Endothelial cell of umbilical vein (primary cell): Measurements from ENCODE around the gene CA5A. TPM values are rescaled to one million over a fixed set of nuclear protein-coding genes. Genes with fewer than 3 reads are reported as not detected.

ENCODE experiments used
- BruUV-seq: library from RNA; stranded (reverse); fragments of 400-500 nt; replicated peaks from 2 replicates; lab custom pipeline; 2021; lab: Mats Ljungman, UMichigan
- CTCF ChIA-PET: fragments of 300-600, 350-600 bp; sonication (Branson Sonifier 250); formaldehyde crosslinking; loops from one replicate; lab custom pipeline; 2021; ENCODE audit warnings: antibody characterized with exemption, inconsistent platforms; lab: Charles Lee
- POLR2A ChIA-PET: fragments of 300-600, 350-600 bp; sonication (Branson Sonifier 250); formaldehyde crosslinking; loops from one replicate; lab custom pipeline; 2021; ENCODE audit warnings: antibody characterized with exemption, inconsistent platforms; lab: Charles Lee
- DNase-seq: peaks from one replicate; pipeline ENCODE4 v3.0.0-alpha.2; 2011; ENCODE audit warnings: low read depth, low spot score
- FAIRE-seq: peaks from 2 replicates; lab custom pipeline; 2011; peaks lifted over from hg19 to GRCh38; lab: Jason Lieb, UNC
- H2AFZ ChIP-seq: 2 replicates; pipeline ENCODE4 v1.6.0; 2012; ENCODE audit warnings: low read depth, low read length, control low read depth, inconsistent platforms
- H3K27ac ChIP-seq: 2 replicates; pipeline ENCODE4 v1.5.1; 2011; ENCODE audit warnings: low read depth, mild to moderate bottlenecking, control low read depth, low read length, moderate library complexity; ENCODE audit not compliant: insufficient read depth
- H3K27me3 ChIP-seq, 2 experiments: 2 replicates each; pipeline versions ENCODE4 v1.6.0 to v1.6.1; 2011; ENCODE audit warnings: low read length in 2 of 2, mixed read lengths in 1 of 2; ENCODE audit not compliant: control insufficient read depth in 2 of 2, insufficient read depth in 2 of 2
- H3K36me3 ChIP-seq, 2 experiments: 2 replicates in 1 of 2; 3 replicates in 1 of 2; pipeline ENCODE4 v1.5.1; 2011; ENCODE audit warnings: low read length in 2 of 2, mild to moderate bottlenecking in 1 of 2, moderate library complexity in 1 of 2; ENCODE audit not compliant: control insufficient read depth in 2 of 2, insufficient read depth in 2 of 2; ENCODE audit errors: extremely low read depth in 1 of 2
- H3K4me1 ChIP-seq: 3 replicates; pipeline ENCODE4 v1.5.1; 2011; ENCODE audit warnings: mild to moderate bottlenecking, low read length; ENCODE audit not compliant: control insufficient read depth, insufficient read depth; ENCODE audit errors: extremely low read depth
- H3K4me2 ChIP-seq: 2 replicates; pipeline ENCODE4 v1.6.1; 2011; ENCODE audit warnings: low read length, control low read depth, mixed read lengths; ENCODE audit not compliant: insufficient read depth
- H3K4me3 ChIP-seq, 3 experiments: fragments of 200-600 bp in 1 of 3; sonication (generic), shearing (Covaris generic) in 1 of 3; replicated peaks in 1 of 3; 2 replicates each; pipeline ENCODE4 v1.5.1; 2011 to 2016; ENCODE audit warnings: control low read depth in 3 of 3, low read length in 3 of 3, mild to moderate bottlenecking in 2 of 3, inconsistent platforms in 1 of 3, low read depth in 1 of 3, moderate library complexity in 1 of 3; ENCODE audit not compliant: insufficient read depth in 1 of 3
- H3K79me2 ChIP-seq: 2 replicates; pipeline ENCODE4 v1.6.0; 2012; ENCODE audit warnings: low read length, inconsistent platforms; ENCODE audit not compliant: control insufficient read depth, insufficient read depth
- H3K9ac ChIP-seq: replicated peaks from 2 replicates; pipeline ENCODE3; 2011; ENCODE audit warnings: low read length, control low read depth; ENCODE audit not compliant: insufficient read depth; ENCODE audit errors: extremely low read depth
- H3K9me1 ChIP-seq: replicated peaks from 3 replicates; pipeline ENCODE4 v1.6.0; 2011; ENCODE audit warnings: mild to moderate bottlenecking, low read length; ENCODE audit not compliant: control insufficient read depth, insufficient read depth; ENCODE audit errors: extremely low read depth
- H3K9me3 ChIP-seq: replicated peaks from 2 replicates; pipeline ENCODE4 v1.5.1; 2012; ENCODE audit warnings: low read length, inconsistent platforms; ENCODE audit not compliant: control insufficient read depth, insufficient read depth
- H4K20me1 ChIP-seq: replicated peaks from 2 replicates; pipeline ENCODE3; 2011; ENCODE audit warnings: mild to moderate bottlenecking, low read length; ENCODE audit not compliant: control insufficient read depth, insufficient read depth; ENCODE audit errors: extremely low read depth
- CTCF ChIP-seq, 2 donors: IDR thresholded peaks; 1 replicate in 1 of 2; 2 replicates in 1 of 2; pipeline ENCODE4 v1.5.1; 2011; ENCODE audit warnings: low read length in 2 of 2, mild to moderate bottlenecking in 2 of 2, moderate library complexity in 2 of 2, control low read depth in 1 of 2, inconsistent platforms in 1 of 2, low read depth in 1 of 2; ENCODE audit not compliant: insufficient read depth in 1 of 2; ENCODE audit errors: extremely low read depth in 1 of 2
- EZH2 ChIP-seq: IDR thresholded peaks from 2 replicates; pipeline ENCODE4 v1.6.1; 2012; ENCODE audit warnings: borderline replicate concordance, low read depth, mild to moderate bottlenecking, moderate library complexity, low read length, inconsistent platforms; ENCODE audit not compliant: severe bottlenecking
- FOS ChIP-seq: IDR thresholded peaks from 2 replicates; pipeline ENCODE4 v1.6.1; 2011; ENCODE audit warnings: mild to moderate bottlenecking, low read length, moderate library complexity, borderline replicate concordance; ENCODE audit not compliant: insufficient read depth
- GATA2 ChIP-seq: IDR thresholded peaks from 2 replicates; pipeline ENCODE4 v1.7.0; 2011; ENCODE audit warnings: low read depth, mild to moderate bottlenecking, moderate library complexity, mixed read lengths, low read length; ENCODE audit not compliant: insufficient read length, insufficient read depth
- JUN ChIP-seq: IDR thresholded peaks from 2 replicates; pipeline ENCODE4 v1.6.1; 2011; ENCODE audit warnings: borderline replicate concordance, low read depth; ENCODE audit not compliant: insufficient read length, insufficient read depth
- MAX ChIP-seq: IDR thresholded peaks from 2 replicates; pipeline ENCODE4 v1.6.1; 2011; ENCODE audit not compliant: insufficient read depth, insufficient read length
- MYC ChIP-seq: IDR thresholded peaks from one replicate; pipeline ENCODE4 v1.6.1; 2011; ENCODE audit warnings: mild to moderate bottlenecking, low read depth, low read length
- POLR2A ChIP-seq: IDR thresholded peaks from 2 replicates; pipeline ENCODE4 v1.6.1; 2012; ENCODE audit warnings: low read depth, mild to moderate bottlenecking, control low read depth, low read length
- POLR2AphosphoS5 ChIP-seq: IDR thresholded peaks from 2 replicates; pipeline ENCODE4 v1.6.1; 2012; ENCODE audit warnings: low read depth, mild to moderate bottlenecking, control low read depth, low read length, moderate library complexity; ENCODE audit not compliant: insufficient read depth
- dilution Hi-C: fragments of 300-500 bp; cut with MboI; formaldehyde crosslinking; loops from one replicate; pipeline ENCODE4 v1.15.0; 2019; ENCODE audit warnings: low sequenced_read_pairs; ENCODE audit not compliant: extremely low pct_ligation_motif_present
- intact Hi-C: fragments of 100-400 bp; cut with micrococcal nuclease; formaldehyde crosslinking; loops from one replicate; pipeline ENCODE4 v1.10.0; 2022
- polyA plus RNA-seq, 4 experiments: library from polyadenylated mRNA; depleted of rRNA in 3 of 4; stranded (reverse) in 3 of 4; unstranded in 1 of 4; fragments of >200 nt; gene quantifications; 2 replicates each; pipeline versions ENCODE4 v1.2.1 to v1.2.3, GENCODE V29; 2011 to 2012; ENCODE audit warnings: missing spikeins in 1 of 4
- total RNA-seq: library from RNA; stranded (reverse); gene quantifications from 2 replicates; pipeline ENCODE4 v1.2.3, GENCODE V29; 2021

The CA5A gene
- total and polyA plus RNA-seq, 2 donors (not counting 3 experiments of a cell fraction or from before 2014, with no cell fraction given) = not detected

DNA sequence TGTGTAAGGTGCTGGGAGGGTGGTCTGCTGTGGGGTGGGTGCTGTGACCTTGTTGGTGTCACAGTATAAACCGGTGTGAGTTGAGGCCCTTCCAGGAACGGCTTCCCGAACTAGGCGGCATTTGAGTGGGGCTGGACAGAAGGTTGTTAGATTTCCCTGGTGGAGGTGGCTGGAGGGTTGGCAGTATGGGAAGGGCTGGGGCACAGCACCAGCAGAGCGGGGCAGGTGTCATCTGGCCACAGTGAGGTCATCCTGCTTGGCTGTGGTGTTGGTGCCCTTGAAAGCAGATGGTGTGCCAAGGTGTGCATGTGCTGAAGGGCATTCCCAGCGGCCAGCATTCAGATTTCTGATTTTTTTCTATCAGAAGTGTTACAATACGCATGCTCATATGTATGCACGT lies 43.0 kb upstream of the CA5A start:
- Histone ChIP-seq H3K9me1 (no peaks in the 10 kb centered on the region), H3K4me3 (no peak overlapping the region), H3K27ac (no peak overlapping the region), H3K79me2 (peaks cover 4% of the 10 kb centered on the region), H3K4me2 (no peak overlapping the region), H3K27me3 (no peaks in the 10 kb centered on the region), H4K20me1 (no peaks in the 10 kb centered on the region), H2AFZ (no peak overlapping the region), H3K9ac (no peak overlapping the region), H3K4me1 (no peaks in the 10 kb centered on the region), H3K9me3 (no peaks in the 10 kb centered on the region), H3K36me3 (no peaks in the 10 kb centered on the region)
- CTCF ChIA-PET = no interaction called here
- TF ChIP-seq MAX = no peak
- intact Hi-C loops = no loop called here
- no peak for DNase-seq
- dilution Hi-C loops = no loop called here
- POLR2A ChIA-PET = no interaction called here
- no peak for FAIRE-seq
- no TSS peak for BruUV-seq

- Histone ChIP-seq H3K4me3 (no peak overlapping the region), H3K4me1 (no peaks in the 10 kb centered on the region), H3K9me3 (no peaks in the 10 kb centered on the region), H3K36me3 (no peaks in the 10 kb centered on the region), H3K27ac (no peak overlapping the region), H3K79me2 (peaks cover 6% of the 10 kb centered on the region), H2AFZ (no peak overlapping the region), H3K9me1 (no peaks in the 10 kb centered on the region), H3K27me3 (no peaks in the 10 kb centered on the region), H3K4me2 (no peak overlapping the region), H4K20me1 (no peaks in the 10 kb centered on the region), H3K9ac (no peak overlapping the region)
- ChIA-PET POLR2A (no interaction called here), CTCF (no interaction called here)
- intact Hi-C loops = no loop called here
- FAIRE-seq (no peak), DNase-seq (no peak)
- BruUV-seq = no TSS peak
- TF ChIP-seq GATA2 = no peak
- TF ChIP-seq EZH2 = no peak
- no peak for TF ChIP-seq MAX
- TF ChIP-seq POLR2AphosphoS5 = no peak
- TF ChIP-seq MYC = no peak
- TF ChIP-seq POLR2A = no peak
- no peak for TF ChIP-seq CTCF (IDR thresholded peaks at IDR 0.05; ENCODE audit: extremely low read depth in 1 of 2, insufficient read depth in 1 of 2, low read depth in 1 of 2, low read length in 2 of 2)
- no peak for TF ChIP-seq JUN
- no peak for TF ChIP-seq FOS
- dilution Hi-C loops = no loop called here
These were observed 41.8 kb upstream of the CA5A start for GRCh38 chr16:87978127-87978526.
